ENCODE measurements around the gene SFXN2.
"Not testable (repeated sequence)": the region's sequence is repeated elsewhere in the genome, so short reads cannot be mapped to it uniquely, and the experiment has no call there.

SFXN2 gene

GRCh38 chr10:102758240-102758932, 44.0 kb downstream of the SFXN2 start:
- no peak for DNase-seq

DNA sequence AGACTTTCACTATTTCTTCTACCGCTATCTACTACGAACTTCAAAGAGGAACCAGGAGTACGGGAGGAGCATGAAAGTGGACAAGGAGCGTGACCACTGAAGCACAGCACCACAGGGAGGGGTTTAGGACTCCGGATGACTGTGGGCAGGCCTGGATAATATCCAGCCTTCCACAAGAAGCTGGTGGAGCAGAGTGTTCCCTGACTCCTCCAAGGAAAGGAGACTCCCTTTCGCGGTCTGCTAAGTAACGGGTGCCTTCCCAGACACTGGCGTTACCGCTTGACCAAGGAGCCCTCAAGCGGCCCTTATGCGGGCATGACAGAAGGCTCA, 44.5 kb downstream of the SFXN2 start:
- not testable (repeated sequence) for DNase-seq

DNA sequence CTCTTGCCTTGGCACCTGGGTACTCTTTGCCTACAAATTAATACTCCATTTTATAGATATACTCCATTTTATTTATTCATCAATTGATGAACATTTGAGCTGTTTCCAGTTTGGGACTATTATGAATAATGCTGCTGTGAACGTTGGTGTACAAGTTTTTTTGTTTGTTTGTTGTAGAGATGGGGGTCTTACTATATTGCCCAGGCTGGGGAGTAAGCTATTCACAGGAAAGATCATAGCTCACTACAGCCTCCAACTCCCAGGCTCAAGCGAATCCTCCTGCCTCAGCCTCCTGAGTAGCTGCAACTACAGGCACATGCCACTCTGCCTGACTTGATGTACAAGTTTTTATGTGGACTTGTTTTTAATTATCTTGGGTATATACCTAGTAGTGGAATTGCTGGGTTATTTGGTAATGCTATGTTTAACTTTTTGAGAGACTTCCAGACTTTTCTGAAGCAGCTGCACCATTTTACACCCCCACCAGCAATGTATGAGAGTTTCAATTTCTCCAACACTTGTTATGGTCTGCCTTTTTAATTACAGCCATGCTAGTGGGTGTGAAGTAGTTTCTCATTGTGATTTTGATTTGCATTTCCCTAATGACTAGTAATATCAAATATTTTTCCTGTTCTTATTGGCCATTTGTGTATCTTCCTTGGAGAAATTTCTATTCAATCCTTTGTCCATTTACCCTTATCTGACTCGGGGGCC, 45.2 kb downstream of the SFXN2 start:
- no peak for DNase-seq

- no peak for DNase-seq
Observed at GRCh38 chr10:102761981-102762380, 47.5 kb downstream of the SFXN2 start.

DNA sequence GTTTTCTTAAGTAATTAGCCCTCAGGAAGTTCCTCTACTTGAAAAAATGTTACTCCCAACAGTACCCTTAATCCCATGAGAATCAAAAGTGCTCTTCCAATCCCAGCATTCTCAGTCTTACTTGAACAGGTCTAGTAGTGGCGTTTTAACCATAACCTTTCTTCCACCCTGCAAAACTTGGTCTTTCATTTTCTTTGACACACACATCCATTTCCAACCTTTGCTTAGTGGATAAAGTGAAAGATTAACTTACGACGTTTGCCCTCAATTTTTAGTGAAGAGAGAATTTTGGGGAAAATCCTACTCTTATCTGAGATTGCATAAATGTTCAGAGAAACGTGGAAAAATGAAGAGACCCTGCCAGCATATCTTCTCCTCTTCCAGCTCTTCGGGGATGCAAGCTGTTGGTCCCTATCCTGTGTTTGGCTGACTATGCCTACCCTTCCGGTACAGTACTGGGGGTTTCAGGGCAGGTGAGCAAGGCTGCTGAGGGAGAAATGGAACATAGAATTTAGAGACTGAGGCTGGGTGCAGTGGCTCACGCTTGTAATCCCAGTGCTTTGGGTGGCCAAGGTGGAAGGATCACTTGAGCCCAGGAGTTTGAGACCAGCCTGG, 48.1 kb downstream of the SFXN2 start:
- DNase-seq: no peak

DNA sequence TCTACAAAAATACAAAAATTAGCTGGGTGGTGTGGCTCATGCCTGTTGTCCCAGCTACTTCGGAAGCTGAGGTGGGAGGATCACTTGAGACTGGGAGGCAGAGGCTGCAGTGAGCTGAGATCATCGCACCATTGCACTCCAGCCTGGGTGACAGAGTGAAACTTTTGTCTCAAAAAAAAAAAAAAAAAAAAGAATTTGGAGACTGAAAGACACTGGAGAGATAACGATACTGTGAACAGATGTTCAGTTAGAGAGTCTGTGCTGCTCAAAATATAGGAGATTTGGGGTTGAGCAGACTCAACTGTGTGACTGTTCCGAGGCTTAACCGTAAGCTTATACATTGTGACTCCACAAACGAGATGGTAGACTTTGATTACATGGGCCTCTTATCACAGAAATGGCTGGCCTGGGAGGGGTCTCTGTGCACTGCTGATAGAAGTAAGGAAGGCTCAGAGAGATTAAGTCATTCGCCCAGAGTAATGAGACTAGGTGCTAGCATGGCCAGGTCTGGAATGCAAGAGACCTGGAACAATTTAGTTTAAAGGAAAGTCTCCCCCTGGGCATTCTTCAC, 48.7 kb downstream of the SFXN2 start:
- DNase-seq: no peak

GRCh38 chr10:102764470-102765161, 50.2 kb downstream of the SFXN2 start:
- no peak for DNase-seq

GRCh38 chr10:102765336-102765735, 50.9 kb downstream of the SFXN2 start:
- no peak for DNase-seq

DNA sequence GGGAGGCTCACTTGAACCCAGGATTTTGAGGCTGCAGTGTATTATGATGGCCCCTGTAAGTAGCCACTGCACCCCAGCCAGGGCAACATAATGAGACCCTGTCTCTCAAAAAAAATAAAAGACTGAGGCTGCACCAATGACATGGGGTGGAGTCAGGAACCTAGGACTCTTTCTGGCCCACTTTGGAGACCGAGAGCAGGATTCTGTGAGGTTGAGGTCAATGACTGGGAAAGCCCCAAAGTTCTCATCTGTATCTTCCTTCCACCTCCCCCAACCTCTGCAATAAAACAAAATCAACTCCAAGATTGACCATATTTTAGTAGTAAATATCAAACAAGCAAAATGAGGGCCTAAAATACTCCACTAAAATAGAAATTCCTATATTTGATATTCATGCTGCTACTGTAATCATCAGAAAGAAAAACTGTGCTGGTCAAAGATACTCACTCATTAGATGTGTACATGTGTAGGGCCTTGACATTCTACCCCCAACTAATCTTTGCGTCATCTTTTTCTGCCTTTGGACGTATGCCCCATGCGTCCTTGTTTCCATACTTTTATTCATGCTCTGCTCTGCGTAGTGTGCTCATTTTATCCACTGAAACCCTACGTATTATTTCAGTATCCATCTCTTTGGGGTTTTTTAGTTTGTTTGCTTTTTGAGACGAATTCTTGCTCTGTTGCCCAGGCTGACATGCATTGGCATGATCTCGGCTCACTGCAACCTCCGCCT, 53.2 kb downstream of the SFXN2 start:
- no peak for DNase-seq

- no peak for DNase-seq
Observed at GRCh38 chr10:102769375-102770107, 55.1 kb downstream of the SFXN2 start.

GRCh38 chr10:102770108-102770482, 55.7 kb downstream of the SFXN2 start:
- DNase-seq: no peak

DNA sequence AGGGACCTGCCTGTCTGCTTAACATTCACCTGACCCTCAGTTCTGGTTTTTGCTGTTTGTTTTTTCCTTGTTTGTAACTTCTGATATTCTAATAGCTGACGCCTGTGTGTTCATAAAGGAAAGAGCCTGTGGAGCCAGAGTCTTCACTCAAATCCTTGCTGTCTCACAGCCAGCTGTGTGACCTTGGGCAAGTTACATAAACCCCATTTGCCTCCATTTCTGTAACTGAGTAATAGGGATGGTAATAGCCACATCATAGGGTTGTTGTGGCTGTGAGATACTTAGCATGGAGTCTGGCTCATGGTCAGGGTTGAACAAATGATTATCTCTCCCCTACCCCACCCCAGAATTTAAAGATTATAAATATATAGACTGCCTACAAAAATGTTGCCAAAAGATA, 56.4 kb downstream of the SFXN2 start:
- DNase-seq: no peak

- DNase-seq: no peak
Observed at GRCh38 chr10:102773320-102773719, 58.9 kb downstream of the SFXN2 start.

- DNase-seq: peak; percentile 24
Observed at GRCh38 chr10:102773986-102774385, 59.5 kb downstream of the SFXN2 start.

DNA sequence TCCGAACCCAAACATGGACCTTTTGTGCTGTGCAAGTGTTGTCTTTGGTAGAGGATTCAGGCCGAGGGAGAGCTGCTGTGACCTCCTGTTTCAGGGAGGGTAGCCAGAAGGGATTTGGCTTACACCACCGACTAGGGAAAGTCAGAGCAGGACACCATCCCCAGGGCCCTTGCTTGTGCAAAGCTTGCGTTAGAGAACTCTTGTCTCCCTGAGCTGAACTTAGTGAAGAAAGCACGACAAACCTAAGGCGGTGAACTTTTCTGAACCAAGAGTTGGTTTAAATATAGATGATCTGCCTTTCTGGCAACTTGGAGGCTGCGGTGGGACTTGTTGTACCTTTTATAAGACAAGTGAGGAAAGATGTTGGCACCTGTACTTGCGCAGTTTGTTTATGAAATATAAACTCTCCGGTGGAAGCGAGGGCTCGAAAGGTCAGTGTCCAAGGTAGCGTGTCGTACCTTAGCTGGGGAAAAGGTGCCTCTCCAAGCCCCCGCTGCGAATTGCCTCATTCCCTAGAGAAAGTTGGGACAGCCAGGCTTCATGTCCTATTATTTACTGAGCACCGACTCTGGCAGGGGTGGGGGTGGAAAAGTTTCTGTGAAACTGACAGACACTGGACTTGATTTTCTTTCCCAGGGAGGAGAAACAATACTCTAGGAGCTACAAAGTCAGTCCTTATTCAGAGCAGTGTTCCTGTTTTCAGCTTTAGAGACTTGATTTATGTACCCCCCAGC, 60.9 kb downstream of the SFXN2 start:
- DNase-seq: no peak

DNA sequence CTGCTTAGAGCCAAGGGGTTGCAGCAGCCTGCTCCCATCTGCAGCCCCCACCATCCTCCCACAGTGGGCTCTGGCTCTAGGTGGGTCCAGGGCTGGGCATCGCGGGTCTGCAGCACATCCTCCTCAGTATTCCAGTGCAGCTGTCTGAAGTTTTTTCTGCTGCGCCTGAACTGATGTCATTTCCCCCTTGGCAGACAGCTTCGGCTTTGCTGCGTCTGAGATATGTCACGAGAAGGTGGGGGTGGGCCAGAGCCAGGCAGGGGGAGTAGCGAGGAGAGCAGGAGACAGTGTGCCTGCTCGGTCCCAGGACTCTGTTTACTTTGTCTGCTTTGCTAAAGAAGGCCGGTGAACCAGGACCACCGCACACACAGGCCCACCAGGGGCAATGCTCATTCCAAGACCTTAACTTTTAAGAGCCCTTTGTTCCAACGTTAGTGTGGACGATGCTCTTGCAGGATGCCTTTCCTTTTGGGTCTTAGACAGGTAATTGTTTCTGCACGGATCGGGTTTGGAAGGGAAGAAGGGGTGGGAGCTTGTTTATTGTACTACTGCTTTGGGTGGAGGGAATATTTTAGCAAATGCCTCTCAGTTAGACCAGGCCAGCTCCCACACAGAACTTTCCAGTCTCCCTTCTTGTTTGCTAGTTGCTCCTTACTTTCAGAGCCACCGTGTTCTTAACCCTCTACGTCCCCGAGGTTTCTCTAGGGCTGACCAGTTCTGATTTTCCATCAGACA, 61.7 kb downstream of the SFXN2 start:
- DNase-seq: no peak

- DNase-seq: no peak
Observed at GRCh38 chr10:102776779-102777456, 62.5 kb downstream of the SFXN2 start.

DNA sequence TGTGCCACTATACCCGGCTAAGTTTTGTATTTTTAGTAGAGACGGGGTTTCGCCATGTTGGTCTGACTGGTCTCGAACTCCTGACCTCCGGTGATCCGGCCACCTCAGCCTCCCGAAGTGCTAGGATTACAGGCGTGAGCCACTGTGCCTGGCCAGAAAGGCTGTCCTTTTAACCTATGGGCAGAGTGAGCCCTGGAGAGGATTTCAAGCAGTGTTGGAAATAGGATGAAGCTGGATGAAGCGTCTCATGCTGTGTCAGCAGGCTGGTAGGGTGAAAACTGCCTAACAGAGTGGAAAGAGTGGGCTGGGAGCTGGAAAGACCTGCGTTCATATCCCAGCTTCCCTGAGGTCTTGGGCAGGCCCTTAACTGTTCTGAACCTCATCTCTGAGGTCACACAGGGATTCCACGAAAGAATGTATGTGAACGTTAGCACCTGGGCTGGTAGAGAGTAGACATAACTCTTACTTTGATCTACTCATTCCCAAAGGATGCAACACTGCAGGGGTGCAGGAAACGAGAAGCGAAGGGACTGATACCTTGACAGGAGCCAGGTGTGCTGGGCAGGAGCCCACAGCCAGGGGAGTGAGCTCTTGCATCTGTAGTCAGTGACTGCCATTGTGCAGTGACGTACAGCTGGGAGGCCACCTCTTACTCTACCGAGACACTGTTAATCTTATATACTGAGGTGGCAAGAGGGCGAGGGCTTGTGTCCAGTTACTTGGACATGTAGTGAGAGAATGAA, 63.4 kb downstream of the SFXN2 start:
- no peak for DNase-seq

- DNase-seq: no peak
Observed at GRCh38 chr10:102778781-102779180, 64.3 kb downstream of the SFXN2 start.

Measured in CD4-positive, alpha-beta T cell treated with Interleukin-4 for 4 hours (primary cell).